Stomach (tissue), 9 donors: Measurements from ENCODE around the gene MDM4. TPM values are rescaled to one million over a fixed set of nuclear protein-coding genes. Genes with fewer than 3 reads are reported as not detected.

ENCODE experiments used
- DNase-seq, 2 donors: peaks; one replicate each; pipeline versions ENCODE4 v3.0.0 to v3.0.0-alpha.2; 2013 to 2019
- H3K27ac ChIP-seq, 5 donors: fragments of 200-600 bp in 4 of 5; sonication (generic) in 4 of 5; one replicate each; pipeline ENCODE4 v1.5.1; 2013 to 2019; ENCODE audit warnings: mild to moderate bottlenecking in 1 of 5, moderate library complexity in 1 of 5
- H3K27me3 ChIP-seq, 3 donors: fragments of 200-600 bp; sonication (generic); one replicate each; pipeline ENCODE4 v1.5.1; 2017 to 2019; ENCODE audit warnings: mixed run types in 1 of 3
- H3K36me3 ChIP-seq, 4 donors: fragments of 200-600 bp; sonication (generic); 1 replicate in 3 of 4; 2 replicates in 1 of 4; pipeline ENCODE4 v1.5.1; 2016 to 2019
- H3K4me1 ChIP-seq, 4 donors: fragments of 200-600 bp; sonication (generic); one replicate each; pipeline ENCODE4 v1.5.1; 2016 to 2019
- H3K4me3 ChIP-seq, 4 donors: fragments of 200-600 bp; sonication (generic) in 3 of 4; one replicate each; pipeline ENCODE4 v1.5.1; 2016 to 2019; ENCODE audit warnings: mild to moderate bottlenecking in 1 of 4
- H3K9me3 ChIP-seq, 4 donors: fragments of 200-600 bp; sonication (generic); one replicate each; pipeline ENCODE4 v1.5.1; 2016 to 2019
- CTCF ChIP-seq, 7 experiments: fragments of 450-650 bp in 4 of 7; fragments of 200-600 bp in 3 of 7; sonication (generic) in 3 of 7; IDR thresholded peaks; one replicate each; pipeline ENCODE4 v1.5.1; 2016 to 2019; ENCODE audit warnings: antibody characterized with exemption in 7 of 7, control low read depth in 2 of 7, mild to moderate bottlenecking in 1 of 7
- EP300 ChIP-seq: sonication (generic); formaldehyde crosslinking; IDR thresholded peaks from one replicate; pipeline ENCODE4 v1.6.1; 2017; ENCODE audit warnings: antibody characterized with exemption
- POLR2A ChIP-seq, 4 donors: fragments of 450-650 bp; IDR thresholded peaks; one replicate each; pipeline ENCODE4 v1.6.1; 2016; ENCODE audit warnings: antibody characterized with exemption in 4 of 4, control low read depth in 2 of 4, mild to moderate bottlenecking in 1 of 4, moderate library complexity in 1 of 4
- POLR2AphosphoS5 ChIP-seq, 3 donors: sonication (generic); formaldehyde crosslinking; IDR thresholded peaks; one replicate each; pipeline ENCODE4 v1.6.1; 2016; ENCODE audit warnings: antibody characterized with exemption in 3 of 3
- WGBS, 5 donors: extraction: QIAGEN DNeasy Blood & Tissue Kit in 3 of 5; methylation state at CpG; one replicate each; pipeline versions ENCODE4 v1.1.5 to v1.1.7; 2013 to 2018; 5-methylcytosine and 5-hydroxymethylcytosine counted together
- intact Hi-C: fragments of 100-400 bp; cut with DNase I; formaldehyde crosslinking; loops from one replicate; pipeline ENCODE4 v1.15.1; 2023; ENCODE audit warnings: low total_unique reads
- polyA plus RNA-seq, 3 donors: library from polyadenylated mRNA; stranded (reverse); fragments of 200-250 nt; gene quantifications; one replicate each; pipeline ENCODE4 v1.2.3, GENCODE V29; 2013
- total RNA-seq, 5 donors: library from RNA; depleted of rRNA; stranded (reverse); fragments of >200 nt; gene quantifications; one replicate each; pipeline versions ENCODE4 v1.1.0 to v1.2.3, GENCODE V29; 2014 to 2016
- donor health status: healthy with polysubstance abuse.
- donor health status: Bipolar disorder and iron deficiency.
- donor health status: healthy.

MDM4 gene
- total and polyA plus RNA-seq, 8 donors: 2.3 to 265 (median 44.4) TPM

GRCh38 chr1:204468766-204469302, 47.4 kb upstream of the MDM4 start:
- no peak for DNase-seq
- Histone ChIP-seq H3K27ac (peak overlapping the region in 1 of 5 donors; percentile 25), H3K27me3 (no peaks in the 10 kb centered on the region), H3K4me3 (no peak overlapping the region), H3K36me3 (peaks cover 9 to 42% (median 30%) of the 10 kb centered on the region in 4 donors), H3K9me3 (no peaks in the 10 kb centered on the region), H3K4me1 (peaks cover 30 to 55% (median 37%) of the 10 kb centered on the region in 4 donors)
- WGBS, 5 donors: 86 to 91% (median 88%) methylated on average over 18 of the region's 18 CpGs
- intact Hi-C loops: no loop called here
- TF ChIP-seq POLR2AphosphoS5 (IDR thresholded peaks at IDR 0.05): no peak
- TF ChIP-seq EP300: no peak
- no peak for TF ChIP-seq CTCF (IDR thresholded peaks at IDR 0.05)
- no peak for TF ChIP-seq POLR2A (IDR thresholded peaks at IDR 0.05)

DNA sequence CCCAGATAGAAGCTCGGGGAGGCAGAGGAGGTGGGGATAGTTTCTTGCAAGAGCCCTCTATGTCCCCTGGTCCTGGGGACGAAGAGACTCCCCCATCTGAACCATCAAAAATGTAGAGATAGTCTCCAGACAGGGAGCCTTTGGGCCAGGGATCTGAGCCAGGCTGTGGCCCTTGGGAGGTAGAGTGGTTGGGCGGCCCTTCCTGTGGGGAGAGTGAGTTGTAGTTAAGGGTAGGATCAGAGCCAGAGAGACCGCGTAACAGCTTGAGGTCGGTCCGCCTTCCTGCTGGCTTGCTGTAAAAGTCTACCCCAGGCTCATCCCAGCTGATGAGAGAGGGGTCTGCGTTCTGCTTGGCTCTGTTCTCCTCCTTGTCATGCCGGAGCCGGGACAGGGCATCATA, 46.9 kb upstream of the MDM4 start:
- Histone ChIP-seq H3K27me3 (no peaks in the 10 kb centered on the region), H3K36me3 (peaks cover 9 to 38% (median 26%) of the 10 kb centered on the region in 4 donors), H3K4me1 (peaks cover 26 to 51% (median 33%) of the 10 kb centered on the region in 4 donors), H3K27ac (no peak overlapping the region), H3K4me3 (no peak overlapping the region), H3K9me3 (no peaks in the 10 kb centered on the region)
- no peak for TF ChIP-seq POLR2A (IDR thresholded peaks at IDR 0.05)
- intact Hi-C loops: no loop called here
- WGBS, 5 donors: 87 to 98% (median 92%) methylated on average over 10 of the region's 10 CpGs
- no peak for DNase-seq

DNA sequence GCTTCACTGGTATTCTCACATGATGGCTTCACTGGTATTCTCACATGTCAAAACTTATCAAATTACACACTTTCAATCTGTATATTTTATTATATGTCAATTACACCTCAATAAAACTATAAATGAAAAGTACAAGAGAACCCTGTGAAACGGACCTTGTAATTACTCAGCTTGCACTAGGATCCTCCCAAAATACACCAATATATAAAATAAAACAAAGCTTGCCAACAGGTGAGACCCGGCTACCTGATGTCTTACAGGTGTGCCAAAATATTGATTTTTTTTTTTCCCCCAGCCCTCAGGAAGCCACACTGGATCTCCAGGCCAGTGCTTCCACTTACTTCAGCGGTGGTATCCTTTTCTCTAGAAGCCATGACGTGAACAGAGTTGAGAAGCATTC, 44.5 kb upstream of the MDM4 start:
- TF ChIP-seq POLR2AphosphoS5 (IDR thresholded peaks at IDR 0.05) (no peak), CTCF (IDR thresholded peaks at IDR 0.05) (no peak), EP300 (no peak), POLR2A (IDR thresholded peaks at IDR 0.05) (no peak)
- intact Hi-C loops: no loop called here
- DNase-seq: no peak
- H3K27me3 ChIP-seq: no peaks in the 10 kb centered on the region
- no peaks in the 10 kb centered on the region for H3K9me3 ChIP-seq
- no peak overlapping the region for H3K27ac ChIP-seq
- 81 to 91% (median 85%) methylated on average over 4 of the region's 4 CpGs for WGBS, 5 donors
- H3K4me3 ChIP-seq: no peak overlapping the region
- peaks cover 9 to 26% (median 20%) of the 10 kb centered on the region in 4 donors for H3K36me3 ChIP-seq
- peaks cover 7 to 44% (median 22%) of the 10 kb centered on the region in 4 donors for H3K4me1 ChIP-seq

GRCh38 chr1:204472660-204473059, 43.5 kb upstream of the MDM4 start:
- 90 to 97% (median 94%) methylated on average over 2 of the region's 2 CpGs for WGBS, 5 donors
- no peaks in the 10 kb centered on the region for H3K27me3 ChIP-seq
- intact Hi-C loops: no loop called here
- H3K36me3 ChIP-seq: peaks cover 9 to 20% (median 19%) of the 10 kb centered on the region in 4 donors
- no peaks in the 10 kb centered on the region for H3K9me3 ChIP-seq
- H3K27ac ChIP-seq: no peak overlapping the region
- no peak for DNase-seq
- peaks cover 13 to 44% (median 23%) of the 10 kb centered on the region in 4 donors for H3K4me1 ChIP-seq
- H3K4me3 ChIP-seq: no peak overlapping the region
- TF ChIP-seq POLR2A (IDR thresholded peaks at IDR 0.05): no peak
- no peak for TF ChIP-seq CTCF (IDR thresholded peaks at IDR 0.05)

- Histone ChIP-seq H3K27me3 (no peaks in the 10 kb centered on the region), H3K4me3 (no peak overlapping the region), H3K36me3 (peaks cover 9 to 13% (median 12%) of the 10 kb centered on the region in 4 donors), H3K9me3 (no peaks in the 10 kb centered on the region), H3K4me1 (peaks cover 21 to 45% (median 31%) of the 10 kb centered on the region in 4 donors), H3K27ac (no peak overlapping the region)
- 56 to 78% (median 61%) methylated on average over 1 of the region's 1 CpG for WGBS, 5 donors
- intact Hi-C loops: no loop called here
- no peak for DNase-seq
- TF ChIP-seq EP300: no peak
These were observed 42.7 kb upstream of the MDM4 start for GRCh38 chr1:204473400-204473965.
